HCT116 (cell line): ENCODE measurements around the gene VRK1. TPM values are rescaled to one million over a fixed set of nuclear protein-coding genes. Genes with fewer than 3 reads are reported as not detected.

Source experiments
- ATAC-seq: fragments of 200-7000 bp; cut with Tn5 transposase; 2 replicates; pipeline ENCODE4 v1.9.1; 2020; ENCODE audit warnings: mild to moderate bottlenecking, moderate library complexity
- BruUV-seq: library from RNA; stranded (reverse); fragments of 400-500 nt; replicated peaks from 2 replicates; lab custom pipeline; 2021; lab: Mats Ljungman, UMichigan
- CTCF ChIA-PET: fragments of 300-600 bp; sonication (Branson Sonifier 250); formaldehyde crosslinking; loops from one replicate; lab custom pipeline; 2021; ENCODE audit warnings: antibody characterized with exemption; lab: Charles Lee
- POLR2A ChIA-PET: fragments of 300-600, 350-600 bp; sonication (Branson Sonifier 250); formaldehyde crosslinking; loops from one replicate; lab custom pipeline; 2021; ENCODE audit warnings: antibody characterized with exemption; lab: Charles Lee
- RAD21 ChIA-PET, 2 experiments: fragments of 300-600 bp; sonication (Branson Sonifier 250); formaldehyde crosslinking; loops; one replicate each; lab custom pipeline; 2023; ENCODE audit warnings: low total read pairs in 2 of 2; ENCODE audit not compliant: uncharacterized antibody in 2 of 2, unreplicated experiment in 2 of 2, low non-redundant PET in 1 of 2; lab: Charles Lee
- DNase-seq: peaks from one replicate; pipeline ENCODE4 v3.0.0-alpha.2; 2010; ENCODE audit warnings: low read depth, low spot score
- H2AFZ ChIP-seq: fragments of 200-600 bp; shearing (Covaris generic), sonication (generic); 2 replicates; pipeline ENCODE4 v1.6.1; 2017; ENCODE audit warnings: low read depth, mixed run types, mixed read lengths, antibody characterized with exemption, low read length; ENCODE audit not compliant: poor library complexity, severe bottlenecking
- H3K27ac ChIP-seq: 2 replicates; pipeline ENCODE4 v1.5.1; 2012; ENCODE audit warnings: low read depth, low read length
- H3K27me3 ChIP-seq: fragments of 200-600 bp; sonication (generic); 2 replicates; pipeline ENCODE4 v1.6.1; 2016; ENCODE audit warnings: mixed run types, low read length, mixed read lengths; ENCODE audit not compliant: insufficient read depth
- H3K36me3 ChIP-seq, 2 experiments: fragments of 200-500 bp in 1 of 2; fragments of 200-600 bp in 1 of 2; sonication (Bioruptor generic) in 1 of 2; sonication (generic) in 1 of 2; 2 replicates each; pipeline versions ENCODE4 v1.5.1 to v1.6.1; 2014 to 2016; ENCODE audit warnings: low read length in 2 of 2, inconsistent platforms in 1 of 2, mixed read lengths in 1 of 2, mixed run types in 1 of 2; ENCODE audit not compliant: insufficient read depth in 2 of 2, control insufficient read depth in 1 of 2
- H3K4me1 ChIP-seq, 2 experiments: fragments of 200-600 bp in 1 of 2; sonication (generic) in 1 of 2; 2 replicates each; pipeline versions ENCODE4 v1.5.1 to v1.6.1; 2012 to 2017; ENCODE audit warnings: low read length in 2 of 2, inconsistent platforms in 1 of 2, mild to moderate bottlenecking in 1 of 2, mixed read lengths in 1 of 2, mixed run types in 1 of 2, moderate library complexity in 1 of 2; ENCODE audit not compliant: insufficient read depth in 2 of 2, control insufficient read depth in 1 of 2
- H3K4me2 ChIP-seq: fragments of 200-600 bp; sonication (generic); 2 replicates; pipeline ENCODE4 v1.6.1; 2017; ENCODE audit warnings: mixed run types, low read length, mixed read lengths
- H3K4me3 ChIP-seq, 2 experiments: fragments of 200-600 bp in 1 of 2; sonication (generic) in 1 of 2; replicated peaks in 1 of 2; 2 replicates each; pipeline ENCODE4 v1.5.1; 2011 to 2016; ENCODE audit warnings: low read length in 2 of 2, control low read depth in 1 of 2, low read depth in 1 of 2, mild to moderate bottlenecking in 1 of 2, mixed read lengths in 1 of 2, mixed run types in 1 of 2
- H3K79me2 ChIP-seq: fragments of 200-600 bp; sonication (generic); 2 replicates; pipeline ENCODE4 v1.6.1; 2017; ENCODE audit warnings: mild to moderate bottlenecking, mixed run types, low read length, moderate library complexity, mixed read lengths; ENCODE audit not compliant: insufficient read depth
- H3K9ac ChIP-seq: fragments of 200-600 bp; sonication (generic); 2 replicates; pipeline ENCODE4 v1.6.1; 2016; ENCODE audit warnings: low read length, mixed read lengths
- H3K9me2 ChIP-seq: fragments of 200-600 bp; sonication (generic), shearing (Covaris generic); 2 replicates; pipeline ENCODE4 v1.6.1; 2017; ENCODE audit warnings: mixed run types, mild to moderate bottlenecking, moderate library complexity; ENCODE audit not compliant: insufficient read depth
- H3K9me3 ChIP-seq, 2 experiments: fragments of 200-500 bp in 1 of 2; fragments of 200-600 bp in 1 of 2; sonication (Bioruptor generic) in 1 of 2; sonication (generic) in 1 of 2; 2 replicates each; pipeline ENCODE4 v1.6.1; 2014 to 2017; ENCODE audit warnings: low read length in 2 of 2, mixed read lengths in 2 of 2, inconsistent platforms in 1 of 2, low read depth in 1 of 2, mild to moderate bottlenecking in 1 of 2, mixed run types in 1 of 2, moderate library complexity in 1 of 2; ENCODE audit not compliant: control insufficient read depth in 1 of 2, insufficient read depth in 1 of 2
- H4K20me1 ChIP-seq: fragments of 200-600 bp; sonication (generic), shearing (Covaris generic); 2 replicates; pipeline ENCODE4 v1.6.1; 2017; ENCODE audit warnings: mixed run types, mild to moderate bottlenecking, moderate library complexity; ENCODE audit not compliant: insufficient read depth
- ELF1 ChIP-seq: IDR thresholded peaks from 2 replicates; pipeline ENCODE4 v1.6.1; 2012; ENCODE audit warnings: low read depth, borderline replicate concordance
- FOSL1 ChIP-seq: IDR thresholded peaks from 2 replicates; pipeline ENCODE4 v1.6.1; 2012; ENCODE audit warnings: low read depth
- JUND ChIP-seq: IDR thresholded peaks from 2 replicates; pipeline ENCODE4 v1.6.1; 2012
- POLR2A ChIP-seq: IDR thresholded peaks from 2 replicates; pipeline ENCODE4 v1.7.0; 2011; ENCODE audit warnings: borderline replicate concordance; ENCODE audit not compliant: insufficient read depth, insufficient read length; ENCODE audit errors: extremely low read depth
- POLR2AphosphoS5 ChIP-seq: IDR thresholded peaks from 2 replicates; pipeline ENCODE4 v1.6.1; 2011; ENCODE audit warnings: mild to moderate bottlenecking, low read depth, low read length, moderate library complexity
- RAD21 ChIP-seq: IDR thresholded peaks from 2 replicates; pipeline ENCODE4 v1.6.1; 2012; ENCODE audit warnings: low read depth, mild to moderate bottlenecking
- SIN3A ChIP-seq: IDR thresholded peaks from 2 replicates; pipeline ENCODE4 v1.6.1; 2012; ENCODE audit warnings: low read depth
- SP1 ChIP-seq: IDR thresholded peaks from 2 replicates; pipeline ENCODE4 v1.6.1; 2012; ENCODE audit warnings: low read depth
- SRF ChIP-seq: IDR thresholded peaks from 2 replicates; pipeline ENCODE4 v1.6.1; 2012; ENCODE audit warnings: low read depth
- TCF7L2 ChIP-seq: IDR thresholded peaks from 2 replicates; pipeline ENCODE4 v1.7.0; 2011; ENCODE audit warnings: borderline replicate concordance, inconsistent platforms; ENCODE audit not compliant: insufficient read depth, insufficient read length; ENCODE audit errors: extremely low read depth
- ZFX ChIP-seq: fragments of 450-650 bp; IDR thresholded peaks from 2 replicates; pipeline ENCODE4 v1.6.1; 2017
- ZNF274 ChIP-seq: fragments of 200-500 bp; sonication (Bioruptor generic); IDR thresholded peaks from 2 replicates; pipeline ENCODE4 v1.6.1; 2014; ENCODE audit warnings: mild to moderate bottlenecking, low read depth, low read length, inconsistent platforms
- intact Hi-C: fragments of 100-400 bp; cut with micrococcal nuclease; formaldehyde crosslinking; loops from 2 replicates; pipeline ENCODE4 v1.10.0; 2022
- total RNA-seq: library from RNA; stranded (reverse); gene quantifications from one replicate; pipeline ENCODE4 v1.2.1, GENCODE V29; 2021; ENCODE audit not compliant: unreplicated experiment
- TF ChIP-seq, protein P1 (sequence below): IDR thresholded peaks from 2 replicates; pipeline ENCODE4 v1.6.1; 2012; ENCODE audit warnings: low read depth
- TF ChIP-seq, protein P2 (sequence below): IDR thresholded peaks from 2 replicates; pipeline ENCODE4 v1.6.1; 2012
- TF ChIP-seq, protein P3 (sequence below), 3 experiments: fragments of 200-600 bp in 1 of 3; sonication (generic) in 1 of 3; IDR thresholded peaks in 2 of 3; conservative IDR thresholded peaks in 1 of 3; 2 replicates each; pipeline ENCODE4 v1.5.1; 2012 to 2017; ENCODE audit warnings: low read depth in 2 of 3, low read length in 2 of 3, antibody characterized with exemption in 1 of 3, borderline replicate concordance in 1 of 3, control low read depth in 1 of 3, mild to moderate bottlenecking in 1 of 3, mixed read lengths in 1 of 3, mixed run types in 1 of 3, moderate library complexity in 1 of 3; ENCODE audit not compliant: insufficient read depth in 1 of 3

VRK1 gene
- total RNA-seq, 1 experiment from 2014 or later, result 51.4 TPM

DNA sequence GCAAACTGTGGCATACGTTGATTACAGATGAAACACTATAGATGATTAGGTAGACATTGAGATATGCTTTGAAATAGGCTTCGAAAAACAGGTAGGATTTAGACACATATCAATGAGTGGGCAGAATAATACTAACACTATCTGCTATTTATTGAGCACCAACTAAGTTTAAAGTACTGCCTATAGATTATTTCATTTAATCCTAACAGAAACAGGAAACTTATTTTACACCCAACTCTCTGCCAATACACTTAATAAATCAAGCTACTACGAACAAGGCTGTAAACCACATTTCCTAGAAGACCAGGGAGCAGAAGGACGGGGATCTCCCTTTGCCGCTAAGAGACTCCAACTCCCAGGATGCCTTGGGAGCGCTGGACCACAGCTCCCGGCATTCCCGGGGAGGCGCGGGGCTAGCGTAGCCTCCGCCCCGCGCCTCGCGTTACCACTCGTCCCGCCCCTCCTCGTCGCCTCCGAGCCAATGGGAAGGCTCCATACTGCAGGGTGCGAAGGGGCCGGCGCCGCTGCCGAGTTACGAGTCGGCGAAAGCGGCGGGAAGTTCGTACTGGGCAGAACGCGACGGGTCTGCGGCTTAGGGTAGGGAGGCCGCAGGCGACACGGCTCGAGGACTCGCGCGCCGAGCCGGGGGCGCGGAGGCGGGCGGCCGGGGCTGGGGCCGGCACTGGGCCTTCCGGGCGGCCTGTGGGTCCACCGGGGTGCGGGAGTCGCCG, at the start of gene VRK1 (continued):
- TF ChIP-seq, protein P1, sequence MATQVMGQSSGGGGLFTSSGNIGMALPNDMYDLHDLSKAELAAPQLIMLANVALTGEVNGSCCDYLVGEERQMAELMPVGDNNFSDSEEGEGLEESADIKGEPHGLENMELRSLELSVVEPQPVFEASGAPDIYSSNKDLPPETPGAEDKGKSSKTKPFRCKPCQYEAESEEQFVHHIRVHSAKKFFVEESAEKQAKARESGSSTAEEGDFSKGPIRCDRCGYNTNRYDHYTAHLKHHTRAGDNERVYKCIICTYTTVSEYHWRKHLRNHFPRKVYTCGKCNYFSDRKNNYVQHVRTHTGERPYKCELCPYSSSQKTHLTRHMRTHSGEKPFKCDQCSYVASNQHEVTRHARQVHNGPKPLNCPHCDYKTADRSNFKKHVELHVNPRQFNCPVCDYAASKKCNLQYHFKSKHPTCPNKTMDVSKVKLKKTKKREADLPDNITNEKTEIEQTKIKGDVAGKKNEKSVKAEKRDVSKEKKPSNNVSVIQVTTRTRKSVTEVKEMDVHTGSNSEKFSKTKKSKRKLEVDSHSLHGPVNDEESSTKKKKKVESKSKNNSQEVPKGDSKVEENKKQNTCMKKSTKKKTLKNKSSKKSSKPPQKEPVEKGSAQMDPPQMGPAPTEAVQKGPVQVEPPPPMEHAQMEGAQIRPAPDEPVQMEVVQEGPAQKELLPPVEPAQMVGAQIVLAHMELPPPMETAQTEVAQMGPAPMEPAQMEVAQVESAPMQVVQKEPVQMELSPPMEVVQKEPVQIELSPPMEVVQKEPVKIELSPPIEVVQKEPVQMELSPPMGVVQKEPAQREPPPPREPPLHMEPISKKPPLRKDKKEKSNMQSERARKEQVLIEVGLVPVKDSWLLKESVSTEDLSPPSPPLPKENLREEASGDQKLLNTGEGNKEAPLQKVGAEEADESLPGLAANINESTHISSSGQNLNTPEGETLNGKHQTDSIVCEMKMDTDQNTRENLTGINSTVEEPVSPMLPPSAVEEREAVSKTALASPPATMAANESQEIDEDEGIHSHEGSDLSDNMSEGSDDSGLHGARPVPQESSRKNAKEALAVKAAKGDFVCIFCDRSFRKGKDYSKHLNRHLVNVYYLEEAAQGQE, result no peak
- TF ChIP-seq RAD21, result no peak
- TF ChIP-seq FOSL1, result no peak
- TF ChIP-seq, all 23 proteins: peak for 8

DNA sequence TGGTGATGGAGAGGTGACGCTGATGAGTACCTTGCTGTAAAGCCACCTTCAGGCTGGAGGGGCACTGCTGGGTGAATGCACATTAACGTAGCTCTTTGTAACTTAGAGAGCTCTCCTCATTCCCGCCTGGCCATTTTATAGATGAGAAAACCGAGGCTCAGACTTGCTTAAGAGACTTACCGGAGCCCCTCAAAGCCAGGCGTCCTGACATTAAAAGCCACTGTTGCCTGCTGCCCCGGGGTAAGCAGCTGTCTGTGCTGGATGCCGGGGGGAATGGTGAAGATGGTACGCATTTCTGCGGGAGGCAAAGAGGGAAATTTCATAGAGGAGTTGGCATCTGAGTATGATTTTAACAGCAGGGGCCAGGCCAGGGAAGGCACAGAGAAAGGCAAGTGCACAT, 49.6 kb upstream of the VRK1 start:
- Histone ChIP-seq H4K20me1 (no peaks in the 10 kb centered on the region), H3K4me1 (no peaks in the 10 kb centered on the region; a peak in 2 of 4 replicates), H3K79me2 (no peaks in the 10 kb centered on the region), H3K27me3 (no peaks in the 10 kb centered on the region), H3K9ac (no peak overlapping the region), H3K27ac (no peak overlapping the region), H3K4me2 (no peak overlapping the region), H3K9me2 (no peaks in the 10 kb centered on the region), H3K4me3 (no peak overlapping the region), H3K9me3 (no peaks in the 10 kb centered on the region), H2AFZ (no peak overlapping the region), H3K36me3 (no peaks in the 10 kb centered on the region)
- no TSS peak for BruUV-seq
- DNase-seq, result no peak
- ChIA-PET CTCF (no interaction called here), POLR2A (no interaction called here), RAD21 (no interaction called here)
- intact Hi-C loops, result loop anchor here (10.0 kb wide), 1 partner anchor 387 kb away; no protein-coding TSS in a partner anchor
- ATAC-seq, result no peak
- no peak for TF ChIP-seq ZNF274
- no peak for TF ChIP-seq SP1
- no peak for TF ChIP-seq TCF7L2
- TF ChIP-seq, protein P2, sequence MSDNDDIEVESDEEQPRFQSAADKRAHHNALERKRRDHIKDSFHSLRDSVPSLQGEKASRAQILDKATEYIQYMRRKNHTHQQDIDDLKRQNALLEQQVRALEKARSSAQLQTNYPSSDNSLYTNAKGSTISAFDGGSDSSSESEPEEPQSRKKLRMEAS, result no peak
- no peak for TF ChIP-seq JUND
- TF ChIP-seq SRF, result no peak
- no peak for TF ChIP-seq SIN3A
- TF ChIP-seq ZFX, result no peak
- no peak for TF ChIP-seq POLR2A
- TF ChIP-seq ELF1, result no peak
- TF ChIP-seq, protein P3, sequence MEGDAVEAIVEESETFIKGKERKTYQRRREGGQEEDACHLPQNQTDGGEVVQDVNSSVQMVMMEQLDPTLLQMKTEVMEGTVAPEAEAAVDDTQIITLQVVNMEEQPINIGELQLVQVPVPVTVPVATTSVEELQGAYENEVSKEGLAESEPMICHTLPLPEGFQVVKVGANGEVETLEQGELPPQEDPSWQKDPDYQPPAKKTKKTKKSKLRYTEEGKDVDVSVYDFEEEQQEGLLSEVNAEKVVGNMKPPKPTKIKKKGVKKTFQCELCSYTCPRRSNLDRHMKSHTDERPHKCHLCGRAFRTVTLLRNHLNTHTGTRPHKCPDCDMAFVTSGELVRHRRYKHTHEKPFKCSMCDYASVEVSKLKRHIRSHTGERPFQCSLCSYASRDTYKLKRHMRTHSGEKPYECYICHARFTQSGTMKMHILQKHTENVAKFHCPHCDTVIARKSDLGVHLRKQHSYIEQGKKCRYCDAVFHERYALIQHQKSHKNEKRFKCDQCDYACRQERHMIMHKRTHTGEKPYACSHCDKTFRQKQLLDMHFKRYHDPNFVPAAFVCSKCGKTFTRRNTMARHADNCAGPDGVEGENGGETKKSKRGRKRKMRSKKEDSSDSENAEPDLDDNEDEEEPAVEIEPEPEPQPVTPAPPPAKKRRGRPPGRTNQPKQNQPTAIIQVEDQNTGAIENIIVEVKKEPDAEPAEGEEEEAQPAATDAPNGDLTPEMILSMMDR (IDR thresholded peaks at IDR 0.05 in 2 of 3, conservative IDR thresholded peaks at IDR 0.05 in 1 of 3; ENCODE audit: borderline replicate concordance in 1 of 3, insufficient read depth in 1 of 3, low read depth in 2 of 3, low read length in 2 of 3), result no peak
- TF ChIP-seq FOSL1, result no peak
- TF ChIP-seq, protein P1, result no peak
- TF ChIP-seq POLR2AphosphoS5, result no peak
- TF ChIP-seq RAD21, result no peak
